Skin epidermis (tissue), 12 donors: Measurements from ENCODE around the gene ME2.
"Not testable (repeated sequence)": the region's sequence is repeated elsewhere in the genome, so short reads cannot be mapped to it uniquely, and the experiment has no call there.

Source experiments
- H3K27ac ChIP-seq, 21 experiments: fragments of 200-600 bp; sonication (generic) in 11 of 21; one replicate each; pipeline ENCODE4 v1.5.0; 2020; ENCODE audit warnings: mild to moderate bottlenecking in 3 of 21, inconsistent platforms in 2 of 21, moderate library complexity in 2 of 21
- H3K4me3 ChIP-seq, 7 experiments: fragments of 200-600 bp; sonication (generic) in 2 of 7; one replicate each; pipeline ENCODE4 v1.5.0; 2020; ENCODE audit warnings: inconsistent platforms in 2 of 7, mild to moderate bottlenecking in 2 of 7, moderate library complexity in 1 of 7

Gene ME2

GRCh38 chr18:50859793-50860555 is 18.9 kb upstream of the ME2 start:
- H3K4me3 ChIP-seq: no peak overlapping the region
- H3K27ac ChIP-seq: no peak overlapping the region

GRCh38 chr18:50861617-50862016 is 17.3 kb upstream of the ME2 start:
- peak overlapping the region in 1 of 21 experiments; percentile 67 for H3K27ac ChIP-seq

GRCh38 chr18:50862401-50862800 is 16.5 kb upstream of the ME2 start:
- H3K4me3 ChIP-seq: no peak overlapping the region

More at GRCh38 chr18:50861617-50862016, 17.3 kb upstream of the ME2 start:
- H3K4me3 ChIP-seq: no peak overlapping the region

GRCh38 chr18:50863840-50864375 is 15.0 kb upstream of the ME2 start:
- H3K4me3 ChIP-seq: no peak overlapping the region
- no peak overlapping the region for H3K27ac ChIP-seq

More at GRCh38 chr18:50862401-50862800, 16.5 kb upstream of the ME2 start:
- H3K27ac ChIP-seq: peak overlapping the region in 3 of 21 experiments; percentile 16 to 50 (median 23)

- H3K4me3 ChIP-seq: no peak overlapping the region
- H3K27ac ChIP-seq: no peak overlapping the region
Observed at GRCh38 chr18:50866765-50867164, 12.2 kb upstream of the ME2 start.

DNA sequence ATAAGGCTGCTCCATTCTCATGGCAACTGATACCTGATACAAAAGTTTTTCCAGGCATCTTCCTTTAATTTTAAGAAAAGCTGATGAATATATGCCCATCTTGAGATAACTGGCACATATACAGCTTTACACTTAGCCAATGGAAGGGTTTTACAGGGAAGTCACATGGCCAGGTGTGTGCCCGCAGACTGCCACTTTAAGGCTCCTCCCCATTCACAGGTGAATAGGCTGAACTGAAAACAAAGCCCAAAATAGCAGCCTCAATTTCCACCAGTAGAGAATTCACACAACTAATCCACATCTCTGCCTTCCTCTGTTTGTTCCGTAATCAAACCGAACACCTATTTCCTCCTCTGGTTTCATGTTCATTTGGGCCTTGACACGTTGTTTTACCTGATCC is 9.8 kb upstream of the ME2 start:
- Histone ChIP-seq H3K4me3 (no peak overlapping the region), H3K27ac (no peak overlapping the region)

DNA sequence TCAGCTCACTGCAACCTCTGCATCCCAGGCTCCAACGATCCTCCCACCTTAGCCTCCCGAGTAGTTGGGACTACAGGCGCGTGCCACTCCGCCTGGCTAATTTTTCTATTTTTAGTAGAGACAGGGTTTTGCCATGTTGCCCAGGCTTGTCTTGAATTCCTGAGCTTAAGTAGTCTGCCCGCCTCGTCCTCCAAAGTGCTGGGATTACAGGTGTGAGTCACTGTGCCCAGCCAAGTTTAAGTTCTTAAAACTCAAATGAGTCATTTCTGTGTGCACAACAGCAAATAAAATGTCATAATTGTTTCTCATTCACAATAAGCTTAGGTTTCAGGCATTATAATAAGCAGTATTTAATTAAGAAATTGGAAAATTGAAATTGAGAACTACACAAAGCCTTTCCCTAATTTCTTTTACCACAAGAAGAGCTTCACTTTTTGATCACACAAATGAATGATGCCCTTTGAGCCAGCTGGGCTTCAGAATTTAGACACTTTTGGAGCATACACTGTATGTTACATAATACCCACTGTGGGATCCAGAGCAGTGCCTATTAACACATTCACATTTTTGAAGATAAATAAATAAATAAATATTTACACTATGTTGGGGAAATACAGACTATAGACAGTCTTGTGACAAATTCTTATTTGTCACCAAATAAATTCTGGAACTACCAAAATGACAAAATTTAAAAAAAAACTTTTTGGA is 8.6 kb upstream of the ME2 start:
- H3K27ac ChIP-seq: no peak overlapping the region
- H3K4me3 ChIP-seq: no peak overlapping the region

- no peak overlapping the region for H3K4me3 ChIP-seq
- no peak overlapping the region for H3K27ac ChIP-seq
Observed at GRCh38 chr18:50871846-50872245, 7.1 kb upstream of the ME2 start.

DNA sequence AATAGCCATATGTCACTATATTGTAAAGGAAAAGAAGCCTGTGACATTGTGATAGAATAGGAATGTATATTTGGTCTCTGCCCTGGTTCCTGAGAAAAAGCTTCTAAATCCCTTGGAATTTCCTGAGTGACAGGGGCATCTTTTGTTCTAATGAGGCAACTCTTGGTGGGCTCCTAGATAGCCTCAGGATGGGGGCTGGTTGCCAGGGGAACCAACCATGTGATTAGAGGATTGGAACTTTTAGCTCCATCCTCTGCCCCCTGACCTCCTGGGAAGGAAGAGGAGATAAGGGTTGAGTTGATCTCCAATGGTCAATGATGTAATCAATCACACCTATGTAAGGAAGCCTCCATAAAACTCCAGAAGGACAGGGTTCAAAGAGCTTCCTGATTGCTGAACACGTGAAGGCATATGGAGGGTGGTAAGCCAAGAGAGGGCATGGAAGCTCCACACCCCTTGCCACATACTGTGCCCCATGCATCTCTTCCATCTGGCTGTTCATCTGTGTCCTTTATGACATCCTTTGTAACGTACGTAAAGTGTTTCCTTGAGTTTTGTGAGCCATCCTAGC is 2.9 kb upstream of the ME2 start:
- H3K27ac ChIP-seq: no peak overlapping the region
- H3K4me3 ChIP-seq: no peak overlapping the region

- peak overlapping the region; percentile 79 to 94 (median 83) for H3K4me3 ChIP-seq
- peak overlapping the region in 19 of 21 experiments; percentile 85 to 99 (median 96) for H3K27ac ChIP-seq
Observed at GRCh38 chr18:50877545-50878265, 1.2 kb upstream of the ME2 start.

GRCh38 chr18:50879302-50880118 is 592 bp downstream of the ME2 start:
- H3K4me3 ChIP-seq: peak overlapping the region; percentile 79 to 94 (median 83)
- H3K27ac ChIP-seq: peak overlapping the region; percentile 73 to 99 (median 96)

- Histone ChIP-seq H3K27ac (peak overlapping the region in 5 of 21 experiments; percentile 92 to 99 (median 96)), H3K4me3 (peak overlapping the region in 6 of 7 experiments; percentile 79 to 94 (median 84))
Observed at GRCh38 chr18:50880119-50880465, 1.2 kb downstream of the ME2 start.

DNA sequence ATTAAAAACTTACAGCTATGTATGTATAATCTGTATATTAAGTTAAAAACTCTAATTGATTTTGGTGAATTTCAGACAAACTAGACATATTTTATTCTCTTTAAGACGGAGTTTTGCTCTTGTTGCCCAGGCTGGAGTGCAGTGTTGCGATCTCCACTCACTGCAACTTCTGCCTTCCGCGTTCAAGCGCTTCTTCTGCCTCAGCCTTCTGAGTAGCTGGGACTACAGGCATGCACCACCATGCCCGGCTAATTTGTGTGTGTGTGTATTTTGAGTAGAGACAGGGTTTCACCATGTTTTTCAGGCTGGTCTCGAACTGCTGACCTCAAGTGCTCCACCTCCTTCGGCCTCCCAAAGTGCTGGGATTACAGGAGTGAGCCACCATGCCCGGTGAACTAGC is 2.0 kb downstream of the ME2 start:
- H3K4me3 ChIP-seq: not testable (repeated sequence)

GRCh38 chr18:50886929-50887328 is 8.0 kb downstream of the ME2 start:
- no peak overlapping the region for H3K4me3 ChIP-seq
- no peak overlapping the region for H3K27ac ChIP-seq

More for the DNA sequence above, 2.0 kb downstream of the ME2 start:
- not testable (repeated sequence) for H3K27ac ChIP-seq

- no peak overlapping the region for H3K27ac ChIP-seq
- H3K4me3 ChIP-seq: no peak overlapping the region
Observed at GRCh38 chr18:50895350-50896045, 16.6 kb downstream of the ME2 start.

DNA sequence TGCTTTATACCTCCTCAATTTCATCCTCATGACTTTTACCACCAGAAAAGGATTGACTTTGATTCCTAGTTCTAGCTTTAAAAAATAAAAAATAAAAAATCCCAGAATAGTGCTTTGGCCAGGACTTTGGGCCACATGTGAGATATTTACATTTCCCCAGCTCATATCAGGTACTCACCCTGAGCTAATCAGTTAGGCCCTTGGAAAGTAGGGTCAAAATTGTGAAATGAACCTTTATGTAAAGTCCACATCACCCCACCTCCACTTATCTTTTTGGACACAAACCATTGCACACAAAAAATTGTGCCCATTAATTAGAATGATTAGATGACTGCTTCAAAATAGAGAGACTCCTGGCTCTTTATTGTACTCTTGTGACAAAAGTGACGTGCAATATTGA is 17.2 kb downstream of the ME2 start:
- no peak overlapping the region for H3K4me3 ChIP-seq
- H3K27ac ChIP-seq: no peak overlapping the region

DNA sequence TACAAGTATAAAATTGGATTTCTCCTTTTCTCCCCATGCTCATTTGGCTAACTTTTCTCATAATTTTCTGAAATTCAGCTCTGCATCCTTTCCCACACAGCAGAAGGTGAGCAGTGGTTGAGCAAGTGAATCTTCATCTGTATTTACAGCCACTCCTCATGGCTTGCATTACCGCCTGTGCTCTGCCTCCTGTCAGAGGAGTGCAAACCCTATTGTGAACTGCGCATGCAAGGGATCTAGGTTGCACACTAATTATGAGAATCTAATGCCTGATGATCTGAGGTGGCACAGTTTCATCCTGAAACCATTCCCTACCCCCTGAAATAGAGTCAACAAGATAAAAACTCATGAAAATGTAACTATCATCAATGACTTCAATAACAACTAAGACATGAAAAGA is 20.0 kb downstream of the ME2 start:
- no peak overlapping the region for H3K27ac ChIP-seq

GRCh38 chr18:50902797-50903196 is 23.9 kb downstream of the ME2 start:
- Histone ChIP-seq H3K27ac (no peak overlapping the region), H3K4me3 (no peak overlapping the region)

More for the DNA sequence above, 20.0 kb downstream of the ME2 start:
- no peak overlapping the region for H3K4me3 ChIP-seq
